HepG2 (cell line): Measurements from ENCODE around the gene STH. TPM values are rescaled to one million over a fixed set of nuclear protein-coding genes. Genes with fewer than 3 reads are reported as not detected.

Experiments
- ATAC-seq: fragments of 200-7000 bp; cut with Tn5 transposase; 3 replicates; pipeline ENCODE4 v1.9.1; 2020; ENCODE audit warnings: mild to moderate bottlenecking, moderate library complexity
- BruUV-seq: library from RNA; stranded (reverse); fragments of 400-500 nt; replicated peaks from 2 replicates; lab custom pipeline; 2021; lab: Mats Ljungman, UMichigan
- CTCF ChIA-PET: fragments of 300-600 bp; formaldehyde crosslinking; extraction: SDS; loops from one replicate; lab custom pipeline; 2021; ENCODE audit warnings: low total read pairs, inconsistent platforms, low intra/inter-chr PET ratio; lab: Yijun Ruan, JAX
- POLR2A ChIA-PET: fragments of 350-600 bp; sonication (Branson Sonifier 250); formaldehyde crosslinking; loops from one replicate; lab custom pipeline; 2020; ENCODE audit warnings: antibody characterized with exemption, inconsistent platforms; lab: Yijun Ruan, JAX
- DNase-seq: peaks from one replicate; pipeline ENCODE4 v3.0.0-alpha.2; 2015; ENCODE audit warnings: low spot score
- FAIRE-seq: peaks from 3 replicates; lab custom pipeline; 2011; peaks lifted over from hg19 to GRCh38; lab: Jason Lieb, UNC
- H2AFZ ChIP-seq: one replicate; pipeline ENCODE4 v1.6.1; 2011; ENCODE audit warnings: low read length, inconsistent platforms
- H3K27ac ChIP-seq: fragments of 300-600 bp; 3 replicates; pipeline ENCODE4 v1.8.0; 2011; ENCODE audit warnings: mixed run types, mild to moderate bottlenecking, mixed read lengths, low read length, inconsistent platforms; ENCODE audit not compliant: insufficient read depth; ENCODE audit errors: extremely low read length
- H3K27me3 ChIP-seq, 2 experiments: fragments of 200-600 bp in 1 of 2; 2 replicates in 1 of 2; 3 replicates in 1 of 2; pipeline versions ENCODE4 v1.6.0 to v1.8.0; 2011; ENCODE audit warnings: low read length in 2 of 2, mild to moderate bottlenecking in 2 of 2, moderate library complexity in 2 of 2, inconsistent platforms in 1 of 2; ENCODE audit not compliant: insufficient read depth in 2 of 2, control insufficient read depth in 1 of 2
- H3K36me3 ChIP-seq, 2 experiments: fragments of 200-600 bp in 1 of 2; replicated peaks in 1 of 2; 2 replicates in 1 of 2; 3 replicates in 1 of 2; pipeline versions ENCODE4 v1.5.1 to v1.8.0; 2011; ENCODE audit warnings: low read length in 2 of 2, inconsistent platforms in 1 of 2; ENCODE audit not compliant: insufficient read depth in 2 of 2, control insufficient read depth in 1 of 2
- H3K4me1 ChIP-seq: 2 replicates; pipeline ENCODE4 v1.5.1; 2012; ENCODE audit warnings: low read length, inconsistent platforms; ENCODE audit not compliant: insufficient read depth
- H3K4me2 ChIP-seq: 2 replicates; pipeline ENCODE4 v1.6.0; 2011; ENCODE audit warnings: low read depth, low read length, inconsistent platforms
- H3K4me3 ChIP-seq, 3 experiments: fragments of 200-600 bp in 1 of 3; sonication (generic), shearing (Covaris generic) in 1 of 3; replicated peaks in 1 of 3; 2 replicates each; pipeline ENCODE4 v1.5.1; 2011 to 2016; ENCODE audit warnings: low read length in 3 of 3, inconsistent platforms in 2 of 3, low read depth in 2 of 3, mild to moderate bottlenecking in 2 of 3, control low read depth in 1 of 3, mixed read lengths in 1 of 3; ENCODE audit not compliant: insufficient read depth in 1 of 3
- H3K79me2 ChIP-seq: one replicate; pipeline ENCODE4 v1.6.1; 2011; ENCODE audit warnings: low read length, inconsistent platforms; ENCODE audit not compliant: insufficient read depth
- H3K9ac ChIP-seq: 2 replicates; pipeline ENCODE4 v1.6.0; 2011; ENCODE audit warnings: mild to moderate bottlenecking, low read depth, low read length, inconsistent platforms; ENCODE audit not compliant: insufficient read depth
- H3K9me3 ChIP-seq: 2 replicates; pipeline ENCODE4 v1.5.1; 2012; ENCODE audit warnings: mild to moderate bottlenecking, low read length
- H4K20me1 ChIP-seq: 2 replicates; pipeline ENCODE4 v1.6.0; 2011; ENCODE audit warnings: inconsistent platforms, mild to moderate bottlenecking, low read length, moderate library complexity; ENCODE audit not compliant: insufficient read depth
- EEA1 ChIP-seq: sonication (generic); formaldehyde crosslinking; IDR thresholded peaks from 2 replicates; pipeline ENCODE4 v1.5.1; 2020; ENCODE audit warnings: mild to moderate bottlenecking, missing genetic modification reagents, borderline replicate concordance
- GTF3A ChIP-seq: sonication (generic); formaldehyde crosslinking; conservative IDR thresholded peaks from 2 replicates; pipeline ENCODE4 v1.4.0; 2020; ENCODE audit warnings: mild to moderate bottlenecking, missing genetic modification reagents
- GZF1 ChIP-seq: sonication (generic); formaldehyde crosslinking; IDR thresholded peaks from 2 replicates; pipeline ENCODE4 v1.5.1; 2020; ENCODE audit warnings: mild to moderate bottlenecking, missing genetic modification reagents
- HDAC2 ChIP-seq: sonication (generic); formaldehyde crosslinking; IDR thresholded peaks from 2 replicates; pipeline ENCODE4 v1.4.0; 2020; ENCODE audit warnings: missing genetic modification reagents
- NPAS2 ChIP-seq: sonication (generic); formaldehyde crosslinking; IDR thresholded peaks from 2 replicates; pipeline ENCODE4 v1.8.0; 2022; ENCODE audit warnings: mild to moderate bottlenecking, missing genetic modification reagents, borderline replicate concordance
- RBM22 ChIP-seq: fragments of 200-400 bp; formaldehyde crosslinking; optimal IDR thresholded peaks from 2 replicates; pipeline ENCODE3; 2017; ENCODE audit warnings: mild to moderate bottlenecking, low read length, moderate library complexity
- SIX1 ChIP-seq: sonication (generic); formaldehyde crosslinking; IDR thresholded peaks from 2 replicates; pipeline ENCODE4 v1.4.0; 2020; ENCODE audit warnings: missing genetic modification reagents, borderline replicate concordance
- SP2 ChIP-seq: sonication (generic); formaldehyde crosslinking; IDR thresholded peaks from 2 replicates; pipeline ENCODE4 v1.5.1; 2020; ENCODE audit warnings: mild to moderate bottlenecking, missing genetic modification reagents
- ZFX ChIP-seq: sonication (generic); formaldehyde crosslinking; IDR thresholded peaks from 2 replicates; pipeline ENCODE4 v1.4.0; 2020; ENCODE audit warnings: mild to moderate bottlenecking, low read depth, missing genetic modification reagents, moderate library complexity
- ZNF101 ChIP-seq: sonication (generic); formaldehyde crosslinking; IDR thresholded peaks from 2 replicates; pipeline ENCODE4 v1.4.0; 2020; ENCODE audit warnings: mild to moderate bottlenecking, low read depth, missing genetic modification reagents, borderline replicate concordance
- ZNF121 ChIP-seq: sonication (generic); formaldehyde crosslinking; IDR thresholded peaks from 2 replicates; pipeline ENCODE4 v1.5.0; 2020; ENCODE audit warnings: mild to moderate bottlenecking, missing genetic modification reagents
- ZNF800 ChIP-seq: sonication (generic); formaldehyde crosslinking; IDR thresholded peaks from 2 replicates; pipeline ENCODE4 v1.4.0; 2020; ENCODE audit warnings: missing genetic modification reagents
- ZNF891 ChIP-seq: sonication (generic); formaldehyde crosslinking; IDR thresholded peaks from 2 replicates; pipeline ENCODE4 v1.5.0; 2020; ENCODE audit warnings: mild to moderate bottlenecking, missing genetic modification reagents
- WGBS: methylation state at CpG from one replicate; pipeline ENCODE4 v1.1.6; 2017; ENCODE audit warnings: low lambda C conversion rate; 5-methylcytosine and 5-hydroxymethylcytosine counted together
- in situ Hi-C: cut with HindIII; loops from 2 replicates; pipeline ENCODE4 v1.10.0; 2017; ENCODE audit warnings: low pct_unique_long_range_greater_than_20kb; ENCODE audit not compliant: extremely low pct_ligation_motif_present
- intact Hi-C: fragments of 100-400 bp; cut with micrococcal nuclease; formaldehyde crosslinking; loops from one replicate; pipeline ENCODE4 v1.10.0; 2022; ENCODE audit not compliant: unreplicated experiment
- polyA plus RNA-seq, 8 experiments: library from polyadenylated mRNA; depleted of rRNA in 3 of 8; stranded (reverse) in 7 of 8; unstranded in 1 of 8; fragments of >200 nt; fragmentation: Illumina TruSeq in 4 of 8; extraction: Trizol in 4 of 8; gene quantifications; 2 replicates each; pipeline versions ENCODE4 v1.2.1 to v1.2.3, GENCODE V29; 2011 to 2016; ENCODE audit warnings: low read depth in 4 of 8, missing spikeins in 1 of 8, mixed read lengths in 1 of 8; ENCODE audit not compliant: insufficient read depth in 1 of 8
- total RNA-seq, 5 experiments: library from RNA; depleted of rRNA; stranded (reverse); fragments of >200 nt; fragmentation: Illumina TruSeq; extraction: Trizol; gene quantifications; 2 replicates each; pipeline ENCODE4 v1.2.3, GENCODE V29; 2016; ENCODE audit warnings: low read depth in 1 of 5
- TF ChIP-seq, protein P1 (sequence below): fragments of 450-650 bp; IDR thresholded peaks from 2 replicates; pipeline ENCODE4 v1.6.1; 2016

Gene STH
- total and polyA plus RNA-seq, 2 of the 13 experiments (the other 11 are each of a cell fraction or from before 2014, with no cell fraction given), result not detected

GRCh38 chr17:46046957-46047356, 47.9 kb downstream of the STH start:
- ATAC-seq (no peak), DNase-seq (no peak), FAIRE-seq (no peak)
- WGBS, result 92% methylated on average over 1 of the region's 1 CpG
- in situ Hi-C loops, result no loop called here
- peaks cover 3% of the 10 kb centered on the region for H3K79me2 ChIP-seq
- TF ChIP-seq, protein P1, sequence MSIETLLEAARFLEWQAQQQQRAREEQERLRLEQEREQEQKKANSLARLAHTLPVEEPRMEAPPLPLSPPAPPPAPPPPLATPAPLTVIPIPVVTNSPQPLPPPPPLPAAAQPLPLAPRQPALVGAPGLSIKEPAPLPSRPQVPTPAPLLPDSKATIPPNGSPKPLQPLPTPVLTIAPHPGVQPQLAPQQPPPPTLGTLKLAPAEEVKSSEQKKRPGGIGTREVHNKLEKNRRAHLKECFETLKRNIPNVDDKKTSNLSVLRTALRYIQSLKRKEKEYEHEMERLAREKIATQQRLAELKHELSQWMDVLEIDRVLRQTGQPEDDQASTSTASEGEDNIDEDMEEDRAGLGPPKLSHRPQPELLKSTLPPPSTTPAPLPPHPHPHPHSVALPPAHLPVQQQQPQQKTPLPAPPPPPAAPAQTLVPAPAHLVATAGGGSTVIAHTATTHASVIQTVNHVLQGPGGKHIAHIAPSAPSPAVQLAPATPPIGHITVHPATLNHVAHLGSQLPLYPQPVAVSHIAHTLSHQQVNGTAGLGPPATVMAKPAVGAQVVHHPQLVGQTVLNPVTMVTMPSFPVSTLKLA, result peak; percentile 40; the same call in 1 of the 2 replicates
- TF ChIP-seq SP2 (CRISPR knock-in tag), result no peak
- no peaks in the 10 kb centered on the region for H3K27me3 ChIP-seq
- intact Hi-C loops, result no loop called here
- no TSS peak for BruUV-seq
- H3K36me3 ChIP-seq, result peaks cover 39 to 87% of the 10 kb centered on the region in 2 experiments
- ChIA-PET POLR2A (no interaction called here), CTCF (interaction anchor here (1.9 kb wide), 1 partner anchor 45 kb away, joined by 4 read pairs; no protein-coding TSS in a partner anchor)
- H3K9me3 ChIP-seq, result no peaks in the 10 kb centered on the region
- 0 out of 2 replicates have a peak, but pooled peaks cover 4% of the 10 kb centered on the region for H4K20me1 ChIP-seq
- no peak overlapping the region for H3K27ac ChIP-seq
- H3K9ac ChIP-seq, result no peak overlapping the region
- no peak overlapping the region for H3K4me2 ChIP-seq
- H2AFZ ChIP-seq, result no peak overlapping the region
- no peak overlapping the region for H3K4me3 ChIP-seq
- peaks cover 22% of the 10 kb centered on the region for H3K4me1 ChIP-seq

DNA sequence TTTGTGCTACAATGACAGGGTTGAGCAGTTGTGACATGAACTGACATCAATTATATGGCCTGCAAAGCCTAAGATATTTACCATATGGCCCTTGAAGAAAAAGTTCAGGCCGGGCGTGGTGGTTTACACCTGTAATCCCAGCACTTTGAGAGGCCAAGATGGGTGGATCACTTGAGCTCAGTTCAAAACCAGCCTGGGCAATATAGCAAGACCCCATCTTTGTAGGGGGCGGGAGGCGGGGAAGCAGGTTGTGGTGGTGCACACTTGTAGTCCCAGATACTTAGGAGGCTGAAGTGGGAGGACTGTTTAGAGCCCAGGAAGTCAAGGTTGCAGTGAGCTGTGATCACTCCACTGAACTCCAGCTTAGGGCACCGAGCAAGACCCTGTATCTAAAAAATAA, 48.3 kb downstream of the STH start:
- H3K4me1 ChIP-seq, result peaks cover 26% of the 10 kb centered on the region
- H3K27ac ChIP-seq, result no peak overlapping the region
- no peaks in the 10 kb centered on the region for H3K27me3 ChIP-seq
- H3K36me3 ChIP-seq, result peaks cover 37 to 83% of the 10 kb centered on the region in 2 experiments
- FAIRE-seq (no peak), DNase-seq (no peak), ATAC-seq (no peak)
- BruUV-seq, result no TSS peak
- H3K79me2 ChIP-seq, result peaks cover 3% of the 10 kb centered on the region
- CTCF ChIA-PET, result interaction anchor here (1.9 kb wide), 1 partner anchor 45 kb away, joined by 4 read pairs; no protein-coding TSS in a partner anchor
- H2AFZ ChIP-seq, result no peak overlapping the region
- no peak overlapping the region for H3K4me2 ChIP-seq
- no peak overlapping the region for H3K4me3 ChIP-seq
- WGBS, result 97% methylated on average over 5 of the region's 5 CpGs
- H4K20me1 ChIP-seq, result 0 out of 2 replicates have a peak, but pooled peaks cover 4% of the 10 kb centered on the region
- no peak overlapping the region for H3K9ac ChIP-seq
- TF ChIP-seq ZNF101 (CRISPR knock-in tag) (no peak), ZFX (CRISPR knock-in tag) (no peak), GZF1 (CRISPR knock-in tag) (no peak), EEA1 (no peak), ZNF891 (CRISPR knock-in tag) (no peak), SIX1 (no peak), RBM22 (peak; percentile 54), NPAS2 (no peak), HDAC2 (no peak), ZNF121 (CRISPR knock-in tag) (peak; percentile 83; the same call in 1 of the 2 replicates), ZNF800 (no peak), GTF3A (CRISPR knock-in tag) (no peak)
- intact Hi-C loops (no loop called here), in situ Hi-C loops (no loop called here)
- H3K9me3 ChIP-seq, result no peaks in the 10 kb centered on the region
- POLR2A ChIA-PET, result no interaction called here
